ENCODE measurements around the gene BIK.

DNA sequence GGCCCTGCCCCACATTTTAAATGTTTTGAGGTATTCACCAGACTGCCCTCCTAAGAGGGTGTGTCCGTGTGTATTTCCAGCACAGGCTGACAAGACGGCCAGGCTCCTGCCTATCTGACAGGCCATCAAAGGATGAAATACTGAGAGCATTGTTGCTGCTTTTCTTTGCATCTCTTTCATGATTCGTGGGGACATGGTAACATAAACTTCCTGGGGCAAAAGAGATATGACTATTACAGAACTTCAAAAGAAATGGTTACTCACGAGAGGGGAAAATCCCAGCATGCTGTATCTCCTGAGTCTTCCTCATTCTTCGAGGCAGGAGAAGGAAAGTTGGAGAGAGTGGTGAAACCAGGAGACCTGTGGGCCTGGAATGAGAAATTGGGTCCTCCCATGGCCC, 10.3 kb upstream of the BIK start:
- TF ChIP-seq POLR2A (IDR thresholded peaks at IDR 0.05; ENCODE audit: low read depth, low read length) (no peak), POLR2AphosphoS5 (IDR thresholded peaks at IDR 0.05; ENCODE audit: low read depth, low read length) (no peak), TAF1 (IDR thresholded peaks at IDR 0.05; ENCODE audit: borderline replicate concordance, low read depth, low read length) (no peak)

All from GM12892 (cell line).